HG02973 (cell line): ENCODE measurements around the gene DNAH8.
"Not testable (repeated sequence)": the region's sequence is repeated elsewhere in the genome, so short reads cannot be mapped to it uniquely, and the experiment has no call there.

Experiments
- ATAC-seq: cut with Tn5 transposase; IDR thresholded peaks from one replicate; pipeline ENCODE4 v1.9.1; 2021; ENCODE audit warnings: moderate library complexity; ENCODE audit not compliant: unreplicated experiment

DNAH8 gene

GRCh38 chr6:38794682-38795081 lies 79.6 kb downstream of the DNAH8 start:
- no peak for ATAC-seq

DNA sequence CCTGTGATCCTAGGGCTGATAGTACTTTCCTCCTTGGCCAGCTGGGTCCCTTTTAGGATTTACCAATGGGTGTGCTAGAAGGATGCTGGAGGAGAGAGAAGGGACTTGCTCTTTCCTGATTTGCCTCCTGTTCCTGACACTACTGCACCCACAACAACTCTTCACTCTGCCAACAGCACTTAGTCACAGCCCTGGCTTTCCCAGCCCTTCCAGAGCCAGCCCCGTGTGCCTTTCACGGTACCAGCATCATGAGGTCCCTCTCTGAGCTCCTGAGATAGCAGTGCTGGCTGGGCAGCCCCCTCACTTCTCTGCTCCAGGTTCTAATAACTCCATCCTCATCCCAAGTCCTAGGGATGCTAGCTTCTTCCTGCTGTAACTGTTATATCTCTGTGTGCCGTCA lies 80.9 kb downstream of the DNAH8 start:
- ATAC-seq = no peak

GRCh38 chr6:38796437-38796836 lies 81.3 kb downstream of the DNAH8 start:
- not testable (repeated sequence) for ATAC-seq

- ATAC-seq = no peak
These were observed 81.7 kb downstream of the DNAH8 start for GRCh38 chr6:38796850-38797249.

DNA sequence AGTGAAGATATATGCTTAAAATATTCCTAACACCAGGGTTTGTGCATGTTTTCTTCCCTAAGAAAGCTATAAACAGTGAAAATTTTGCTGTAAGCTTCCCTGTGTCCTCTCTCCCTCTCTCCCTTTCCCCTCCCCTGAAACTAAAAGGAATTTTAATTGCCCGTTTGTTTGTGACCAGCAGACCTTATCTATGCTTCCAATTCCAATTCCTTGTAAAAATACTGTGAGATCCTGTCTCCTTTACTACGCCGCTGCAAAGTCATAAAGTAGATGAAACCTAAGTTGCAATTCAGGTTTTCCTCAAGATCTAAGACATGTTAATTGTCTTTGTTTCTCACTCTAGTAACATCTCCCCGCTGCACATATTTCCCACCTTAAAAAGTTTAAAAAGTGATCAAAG lies 82.3 kb downstream of the DNAH8 start:
- ATAC-seq = no peak

DNA sequence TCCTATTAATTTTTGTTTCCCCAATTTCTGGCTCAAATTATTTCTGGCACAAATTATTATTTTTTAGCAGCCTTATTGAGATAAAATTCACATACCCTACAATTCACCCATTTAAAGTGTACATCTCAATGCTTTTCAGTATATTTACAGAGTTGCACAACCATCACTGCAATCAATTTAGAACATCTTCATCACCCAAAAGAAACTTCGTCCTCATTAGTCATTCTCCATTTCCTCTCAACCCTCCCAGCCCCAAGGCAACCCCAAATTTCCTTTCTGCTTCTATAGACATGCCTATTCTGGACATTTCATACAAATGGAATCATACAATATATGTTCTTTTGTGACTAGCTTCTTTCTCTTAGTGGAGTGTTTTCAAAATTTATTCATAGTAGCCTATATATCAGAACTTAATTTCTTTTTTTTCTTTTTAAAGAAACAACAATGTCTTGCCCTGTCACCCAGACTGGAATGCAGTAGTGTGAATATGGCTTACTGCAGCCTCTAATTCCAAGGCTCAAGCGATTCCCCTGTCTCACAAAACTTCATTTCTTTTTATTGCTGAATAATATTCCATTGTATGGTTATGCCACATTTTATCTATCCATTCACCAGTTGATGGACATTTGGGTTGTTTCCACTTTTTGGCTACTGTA lies 84.5 kb downstream of the DNAH8 start:
- ATAC-seq = no peak

DNA sequence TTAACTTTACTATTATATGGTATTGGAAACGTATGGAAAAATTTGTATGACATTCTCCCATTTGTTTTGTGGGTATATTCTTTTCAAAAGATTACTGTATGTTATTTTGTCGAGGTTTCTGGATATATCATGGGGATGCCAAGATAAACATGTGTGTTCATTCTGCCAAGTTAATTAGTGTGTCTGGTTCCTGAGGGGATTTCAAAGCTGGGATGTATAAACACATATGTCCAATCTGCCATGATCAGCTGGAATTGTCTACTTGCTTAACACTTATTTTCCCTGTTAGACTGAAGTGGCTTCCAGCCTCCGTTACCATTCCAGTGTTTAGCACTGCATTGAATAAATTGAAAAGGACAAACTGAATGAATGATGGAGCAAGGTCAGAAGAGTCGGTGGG lies 86.2 kb downstream of the DNAH8 start:
- ATAC-seq = no peak

- ATAC-seq = no peak
These were observed 87.4 kb downstream of the DNAH8 start for GRCh38 chr6:38802497-38802896.

- no peak for ATAC-seq
These were observed 88.0 kb downstream of the DNAH8 start for GRCh38 chr6:38803129-38803528.

DNA sequence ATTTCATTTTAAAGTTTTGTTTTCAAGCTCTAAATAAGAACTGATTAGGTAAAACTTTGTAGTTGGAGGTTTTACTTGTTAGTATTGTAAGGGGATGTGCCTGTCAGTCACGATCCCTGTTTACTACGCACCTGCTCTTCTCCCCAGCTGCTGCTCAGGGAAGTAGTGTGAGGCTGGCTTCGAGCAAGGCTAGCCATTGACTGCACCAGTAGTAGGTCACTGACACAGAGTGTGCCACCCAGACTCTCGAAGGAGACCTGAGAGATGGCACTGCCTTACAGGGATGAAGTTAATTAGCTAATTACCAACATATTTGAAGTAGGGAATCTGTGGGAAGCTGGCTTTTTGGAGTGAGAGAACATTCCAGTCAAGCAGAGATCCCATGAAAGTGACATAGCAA lies 89.2 kb downstream of the DNAH8 start:
- ATAC-seq = no peak

DNA sequence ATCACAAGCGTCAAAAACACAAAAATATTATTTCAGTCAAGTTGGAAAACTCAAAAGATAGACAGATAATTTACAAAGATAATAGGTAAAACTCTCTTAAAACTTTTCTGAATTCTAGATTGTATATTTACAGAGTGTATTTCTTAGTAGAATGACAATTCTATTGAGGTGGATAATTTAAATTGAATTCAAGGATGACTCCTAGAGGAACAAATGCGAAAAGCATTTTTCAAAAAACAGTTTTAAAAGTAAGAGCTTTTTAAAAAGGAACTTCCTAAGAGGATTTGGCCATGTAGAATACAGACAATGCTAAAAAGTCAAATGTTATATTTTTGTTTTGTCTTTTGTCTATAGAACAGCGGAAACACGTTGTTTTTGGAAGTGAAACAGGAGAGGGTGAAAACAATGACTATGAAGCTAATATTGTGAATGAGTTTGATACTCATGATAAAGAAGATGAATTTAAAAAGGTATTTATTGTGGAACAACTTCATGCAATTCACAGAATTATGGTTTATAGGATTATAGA lies 90.1 kb downstream of the DNAH8 start:
- ATAC-seq = no peak

DNA sequence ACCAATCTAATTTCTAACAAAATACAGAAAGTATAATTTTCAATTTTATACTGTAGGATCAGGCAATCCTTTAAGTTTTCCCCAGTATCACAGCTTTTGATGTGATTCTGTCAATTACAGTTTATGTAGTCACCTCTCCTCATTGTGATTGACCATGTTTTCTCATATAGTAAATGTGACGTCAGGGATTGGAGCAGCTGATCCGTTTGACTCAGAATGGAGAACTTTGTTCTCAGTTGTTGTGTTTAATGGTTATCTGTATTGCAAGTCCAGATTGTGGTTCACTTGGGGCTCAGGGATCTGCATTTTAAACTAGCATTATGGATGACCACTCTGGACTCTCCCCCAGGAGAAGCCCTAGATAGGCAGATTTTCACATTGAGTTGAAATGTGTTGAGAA lies 90.6 kb downstream of the DNAH8 start:
- ATAC-seq = no peak

DNA sequence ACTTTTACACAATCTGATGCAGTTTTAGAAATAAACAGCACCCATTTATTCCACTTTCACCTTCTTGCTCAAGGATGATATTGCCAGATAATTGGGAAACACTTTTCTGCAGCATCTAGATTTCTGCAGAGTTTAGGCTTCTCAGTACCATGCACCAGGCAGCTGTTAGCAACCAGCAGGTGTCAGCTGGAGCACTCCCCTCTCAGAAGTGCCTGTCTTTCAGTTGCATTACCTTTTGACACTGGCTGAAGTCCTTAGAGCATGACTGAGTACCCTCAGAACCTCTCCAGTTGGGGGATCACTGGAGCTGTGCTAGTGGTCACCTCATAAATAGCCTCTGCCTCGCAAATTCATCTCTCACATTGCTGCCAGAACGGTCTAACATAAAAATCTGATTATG lies 91.2 kb downstream of the DNAH8 start:
- ATAC-seq = no peak

GRCh38 chr6:38806833-38807232 lies 91.7 kb downstream of the DNAH8 start:
- ATAC-seq = no peak

DNA sequence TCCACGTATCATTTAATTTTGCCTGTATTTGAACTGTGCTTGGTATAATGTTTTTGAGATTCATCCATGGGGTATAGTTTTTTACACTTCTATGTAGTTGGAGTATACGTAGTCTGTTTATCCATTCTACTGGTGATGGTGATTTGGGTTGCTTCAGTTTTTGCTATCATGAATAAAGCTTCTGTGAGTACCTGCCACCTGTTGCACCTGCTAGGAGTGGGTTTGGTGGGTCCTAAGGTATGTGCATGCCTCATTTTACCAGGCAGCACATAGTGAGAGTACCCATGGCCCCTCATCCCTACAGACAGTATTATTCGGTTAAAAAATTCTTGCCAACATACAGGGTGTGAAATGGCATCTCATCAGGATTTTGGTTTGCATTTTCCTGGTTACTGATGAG lies 92.9 kb downstream of the DNAH8 start:
- ATAC-seq = no peak

GRCh38 chr6:38813041-38813823 lies 98.1 kb downstream of the DNAH8 start:
- no peak for ATAC-seq

DNA sequence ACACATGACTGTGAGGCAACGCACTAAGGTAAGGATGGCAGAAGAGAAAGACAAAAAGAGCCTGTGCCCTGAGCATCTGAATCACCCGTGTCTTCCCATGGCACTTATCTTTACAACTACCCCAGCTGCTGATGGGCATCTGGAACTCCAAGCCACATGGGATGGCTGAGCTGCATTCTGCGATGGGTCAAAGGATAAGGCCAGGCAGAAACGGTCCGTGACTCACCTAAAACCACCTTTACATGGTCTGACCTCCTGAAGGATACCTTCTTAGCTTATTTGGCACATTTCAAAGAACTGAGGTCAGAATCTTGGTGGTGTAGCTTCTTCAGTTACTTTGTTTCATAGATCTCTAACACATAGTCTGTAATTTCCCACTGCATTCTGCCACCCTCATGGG lies 99.7 kb downstream of the DNAH8 start:
- no peak for ATAC-seq

DNA sequence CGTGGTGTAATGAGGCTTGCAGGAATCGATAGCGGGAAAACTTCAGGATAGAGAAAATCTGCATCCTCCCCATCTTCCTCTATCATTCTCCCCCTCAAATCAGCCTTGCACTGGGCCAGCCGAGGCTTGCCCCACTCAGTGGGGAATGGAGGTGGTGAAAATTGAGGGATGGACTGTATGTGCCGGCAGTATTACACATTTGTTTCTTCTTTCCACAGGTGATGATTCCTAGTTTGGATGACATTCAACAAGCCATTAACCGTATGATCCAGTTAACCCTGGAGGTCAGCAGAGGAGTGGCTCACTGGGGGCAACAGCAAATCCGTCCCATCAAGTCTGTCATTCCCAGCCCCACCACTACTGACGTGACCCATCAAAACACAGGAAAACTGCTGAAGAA lies 100.1 kb downstream of the DNAH8 start:
- ATAC-seq = no peak

- ATAC-seq = no peak
These were observed 103.6 kb downstream of the DNAH8 start for GRCh38 chr6:38818691-38819090.

- no peak for ATAC-seq
These were observed 107.9 kb downstream of the DNAH8 start for GRCh38 chr6:38822963-38823362.

- ATAC-seq = no peak
These were observed 109.3 kb downstream of the DNAH8 start for GRCh38 chr6:38824243-38824894.

DNA sequence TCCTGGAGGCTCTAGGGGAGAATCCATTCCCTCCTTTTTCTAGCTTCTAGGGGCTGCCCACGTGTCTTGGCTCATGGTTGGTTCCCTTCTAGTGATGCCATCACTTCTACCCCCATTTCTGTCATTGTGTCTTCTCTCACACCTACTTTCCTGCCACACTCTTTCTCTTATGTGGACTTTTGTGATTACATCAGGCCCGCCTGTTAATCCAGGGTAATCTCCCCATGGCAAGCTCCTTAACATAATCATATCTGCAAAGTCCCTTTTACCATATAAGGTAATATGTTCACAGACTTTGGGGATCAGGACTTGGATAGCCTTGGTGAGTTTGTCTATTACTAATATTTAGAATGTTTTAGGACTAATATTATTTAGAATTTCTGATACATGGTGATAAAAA lies 111.9 kb downstream of the DNAH8 start:
- ATAC-seq = no peak
